ENCODE measurements around the gene ZNRD2.

The ZNRD2 gene

GRCh38 chr11:65581928-65582327, 11.7 kb downstream of the ZNRD2 start:
- no peak for TF ChIP-seq FOXP2 (optimal IDR thresholded peaks at IDR 0.05; ENCODE audit: control extremely low read depth, extremely low read length, insufficient read depth)
- TF ChIP-seq EZH2 (IDR thresholded peaks at IDR 0.05), result no peak
- TF ChIP-seq POLR2AphosphoS5 (IDR thresholded peaks at IDR 0.05; ENCODE audit: borderline replicate concordance, low read depth, low read length), result no peak
- Histone ChIP-seq H3K4me3 (no peak overlapping the region), H3K9me3 (ENCODE audit: low read depth, low read length) (no peaks in the 10 kb centered on the region), H3K36me3 (ENCODE audit: insufficient read depth, low read length) (no peaks in the 10 kb centered on the region), H3K27ac (no peak overlapping the region), H3K9ac (ENCODE audit: insufficient read length) (no peak overlapping the region)
- no peak for DNase-seq (ENCODE audit: low read depth, low spot score)

DNA sequence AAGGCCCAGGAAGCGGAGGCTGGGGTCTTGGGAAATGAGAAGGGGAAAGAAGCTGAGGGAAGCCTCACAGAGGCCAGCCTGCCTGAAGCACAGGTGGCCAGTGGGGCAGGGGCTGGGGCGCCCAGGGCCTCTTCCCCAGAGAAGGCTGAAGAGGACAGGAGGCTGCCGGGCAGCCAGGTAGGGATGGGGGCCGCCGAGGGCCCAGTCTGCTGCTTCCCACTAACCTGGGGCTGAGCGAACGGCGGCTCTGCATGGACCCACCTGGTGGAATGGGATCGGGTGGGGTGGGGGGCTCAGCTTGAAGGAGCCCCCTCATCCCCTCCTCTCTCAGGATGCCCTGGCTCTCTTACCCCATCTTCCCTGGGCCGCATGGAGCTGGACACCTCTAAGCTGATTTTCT, 13.3 kb downstream of the ZNRD2 start:
- no peak overlapping the region for H3K9ac ChIP-seq (ENCODE audit: insufficient read length)
- no peak for TF ChIP-seq EZH2 (IDR thresholded peaks at IDR 0.05)
- no peak for TF ChIP-seq POLR2AphosphoS5 (IDR thresholded peaks at IDR 0.05; ENCODE audit: borderline replicate concordance, low read depth, low read length)
- no peaks in the 10 kb centered on the region for H3K9me3 ChIP-seq (ENCODE audit: low read depth, low read length)
- H3K4me3 ChIP-seq, result no peak overlapping the region
- DNase-seq (ENCODE audit: low read depth, low spot score), result no peak
- no peak overlapping the region for H3K27ac ChIP-seq
- no peaks in the 10 kb centered on the region for H3K36me3 ChIP-seq (ENCODE audit: insufficient read depth, low read length)

- no peak for DNase-seq (ENCODE audit: low read depth, low spot score)
- H3K9me3 ChIP-seq (ENCODE audit: low read depth, low read length), result no peaks in the 10 kb centered on the region
- no peaks in the 10 kb centered on the region for H3K36me3 ChIP-seq (ENCODE audit: insufficient read depth, low read length)
- H3K9ac ChIP-seq (ENCODE audit: insufficient read length), result no peak overlapping the region
- no peak overlapping the region for H3K27ac ChIP-seq
- no peak for TF ChIP-seq FOXP2 (optimal IDR thresholded peaks at IDR 0.05; ENCODE audit: control extremely low read depth, extremely low read length, insufficient read depth)
- TF ChIP-seq POLR2AphosphoS5 (IDR thresholded peaks at IDR 0.05; ENCODE audit: borderline replicate concordance, low read depth, low read length), result no peak
- no peak for TF ChIP-seq EZH2 (IDR thresholded peaks at IDR 0.05)
- H3K4me3 ChIP-seq, result no peak overlapping the region
Observed at GRCh38 chr11:65584106-65584505, 13.8 kb downstream of the ZNRD2 start.

DNA sequence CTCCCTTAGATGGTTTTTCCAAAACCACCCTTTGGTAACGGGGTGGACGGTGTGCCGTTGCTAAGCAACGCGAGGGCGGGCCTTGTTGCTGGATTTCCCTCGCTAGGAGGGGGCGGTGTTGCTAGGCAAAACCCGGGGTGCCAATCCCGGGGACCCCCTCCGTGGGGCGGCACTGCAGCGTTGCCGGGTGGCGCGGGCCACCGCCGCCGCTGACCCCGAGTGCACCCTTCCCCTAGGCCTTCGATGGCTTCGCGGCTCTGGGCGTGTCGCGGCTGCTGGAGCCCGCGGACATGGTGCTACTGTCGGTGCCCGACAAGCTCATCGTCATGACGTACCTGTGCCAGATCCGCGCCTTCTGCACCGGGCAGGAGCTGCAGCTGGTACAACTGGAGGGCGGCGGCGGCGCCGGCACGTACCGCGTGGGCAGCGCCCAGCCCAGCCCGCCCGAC, 14.5 kb downstream of the ZNRD2 start:
- TF ChIP-seq FOXP2 (optimal IDR thresholded peaks at IDR 0.05; ENCODE audit: control extremely low read depth, extremely low read length, insufficient read depth) (no peak), POLR2AphosphoS5 (IDR thresholded peaks at IDR 0.05; ENCODE audit: borderline replicate concordance, low read depth, low read length) (no peak), EZH2 (IDR thresholded peaks at IDR 0.05) (no peak)
- H3K9ac ChIP-seq (ENCODE audit: insufficient read length), result no peak overlapping the region
- H3K4me3 ChIP-seq, result no peak overlapping the region
- no peak for DNase-seq (ENCODE audit: low read depth, low spot score)
- H3K9me3 ChIP-seq (ENCODE audit: low read depth, low read length), result no peaks in the 10 kb centered on the region
- no peaks in the 10 kb centered on the region for H3K36me3 ChIP-seq (ENCODE audit: insufficient read depth, low read length)
- no peak overlapping the region for H3K27ac ChIP-seq

- no peaks in the 10 kb centered on the region for H3K9me3 ChIP-seq (ENCODE audit: low read depth, low read length)
- no peak overlapping the region for H3K9ac ChIP-seq (ENCODE audit: insufficient read length)
- TF ChIP-seq POLR2AphosphoS5 (IDR thresholded peaks at IDR 0.05; ENCODE audit: borderline replicate concordance, low read depth, low read length) (no peak), FOXP2 (optimal IDR thresholded peaks at IDR 0.05; ENCODE audit: control extremely low read depth, extremely low read length, insufficient read depth) (no peak), EZH2 (IDR thresholded peaks at IDR 0.05) (no peak)
- DNase-seq (ENCODE audit: low read depth, low spot score), result no peak
- no peak overlapping the region for H3K4me3 ChIP-seq
- no peaks in the 10 kb centered on the region for H3K36me3 ChIP-seq (ENCODE audit: insufficient read depth, low read length)
- H3K27ac ChIP-seq, result no peak overlapping the region
Observed at GRCh38 chr11:65585396-65586246, 15.3 kb downstream of the ZNRD2 start.

DNA sequence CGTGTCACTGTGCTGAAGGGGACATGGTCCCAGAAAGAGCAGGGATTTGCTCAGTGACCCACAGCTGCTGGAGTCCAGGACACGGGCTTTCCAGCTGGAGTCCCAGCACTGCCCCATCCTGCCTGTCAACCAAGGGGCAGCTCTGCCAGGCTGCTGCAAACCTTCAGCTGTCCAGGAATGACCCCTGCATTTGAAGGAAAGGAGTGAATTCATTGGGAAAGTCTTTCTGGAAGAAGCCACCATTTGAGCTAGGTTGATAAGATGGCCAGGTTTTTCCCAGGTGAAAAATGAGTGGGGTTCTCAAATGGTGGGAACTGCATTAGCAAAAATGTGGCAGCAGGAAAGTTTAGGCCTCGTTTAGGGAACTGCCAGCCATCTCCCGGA, 16.0 kb downstream of the ZNRD2 start:
- H3K9ac ChIP-seq (ENCODE audit: insufficient read length), result no peak overlapping the region
- H3K4me3 ChIP-seq, result no peak overlapping the region
- H3K36me3 ChIP-seq (ENCODE audit: insufficient read depth, low read length), result no peaks in the 10 kb centered on the region
- TF ChIP-seq POLR2AphosphoS5 (IDR thresholded peaks at IDR 0.05; ENCODE audit: borderline replicate concordance, low read depth, low read length), result no peak
- TF ChIP-seq EZH2 (IDR thresholded peaks at IDR 0.05), result no peak
- no peak for TF ChIP-seq FOXP2 (optimal IDR thresholded peaks at IDR 0.05; ENCODE audit: control extremely low read depth, extremely low read length, insufficient read depth)
- H3K9me3 ChIP-seq (ENCODE audit: low read depth, low read length), result no peaks in the 10 kb centered on the region
- DNase-seq (ENCODE audit: low read depth, low spot score), result no peak
- H3K27ac ChIP-seq, result no peak overlapping the region

GRCh38 chr11:65586676-65587075, 16.4 kb downstream of the ZNRD2 start:
- TF ChIP-seq FOXP2 (optimal IDR thresholded peaks at IDR 0.05; ENCODE audit: control extremely low read depth, extremely low read length, insufficient read depth), result no peak
- no peak for TF ChIP-seq POLR2AphosphoS5 (IDR thresholded peaks at IDR 0.05; ENCODE audit: borderline replicate concordance, low read depth, low read length)
- TF ChIP-seq EZH2 (IDR thresholded peaks at IDR 0.05), result no peak
- no peak overlapping the region for H3K4me3 ChIP-seq
- no peak for DNase-seq (ENCODE audit: low read depth, low spot score)
- H3K36me3 ChIP-seq (ENCODE audit: insufficient read depth, low read length), result no peaks in the 10 kb centered on the region
- H3K9me3 ChIP-seq (ENCODE audit: low read depth, low read length), result no peaks in the 10 kb centered on the region
- no peak overlapping the region for H3K27ac ChIP-seq
- no peak overlapping the region for H3K9ac ChIP-seq (ENCODE audit: insufficient read length)

DNA sequence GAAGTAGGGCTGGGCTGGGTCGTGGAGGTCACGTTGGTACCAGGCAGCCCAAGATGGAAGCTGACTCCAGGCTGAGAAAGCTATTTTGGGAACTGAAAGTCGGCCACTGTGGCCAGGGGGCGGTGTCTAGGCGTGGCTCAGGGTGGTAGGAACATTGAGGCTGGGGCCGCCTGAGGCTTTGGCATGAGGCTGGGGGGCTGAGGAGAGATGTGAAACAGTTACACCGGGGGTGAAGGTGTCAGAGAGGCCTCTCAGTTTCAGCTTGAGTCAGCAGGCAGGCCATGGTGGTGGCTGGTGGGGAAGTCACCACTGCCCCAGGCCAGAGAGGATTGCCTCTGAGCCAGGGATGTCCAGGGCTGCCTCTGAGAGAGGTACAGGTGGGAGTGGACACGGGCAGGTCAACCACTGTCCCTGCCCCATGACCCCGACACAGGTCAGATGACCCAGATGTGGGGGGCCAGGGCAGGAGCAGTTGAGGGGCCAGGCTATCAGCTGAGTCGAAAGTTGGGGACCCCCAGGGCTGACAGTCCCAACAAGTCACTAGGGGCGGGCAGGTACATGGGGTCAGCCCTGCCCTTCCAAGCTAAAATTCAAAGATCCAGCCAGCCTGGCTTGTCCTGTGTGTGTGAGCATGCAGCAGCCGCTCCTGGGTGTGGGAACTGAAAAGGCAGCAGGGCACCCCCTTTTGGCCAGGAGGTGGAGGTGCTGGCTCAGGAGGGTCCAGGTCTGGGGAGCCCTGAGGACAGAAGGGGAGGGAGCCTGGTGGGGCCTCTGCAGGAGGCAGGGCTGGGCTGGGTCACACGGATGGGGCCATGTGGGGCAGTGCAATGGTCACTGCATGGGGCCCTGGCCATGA, 18.1 kb downstream of the ZNRD2 start:
- no peak overlapping the region for H3K27ac ChIP-seq
- H3K36me3 ChIP-seq (ENCODE audit: insufficient read depth, low read length), result no peaks in the 10 kb centered on the region
- H3K9ac ChIP-seq (ENCODE audit: insufficient read length), result no peak overlapping the region
- DNase-seq (ENCODE audit: low read depth, low spot score), result no peak
- no peak for TF ChIP-seq EZH2 (IDR thresholded peaks at IDR 0.05)
- TF ChIP-seq POLR2AphosphoS5 (IDR thresholded peaks at IDR 0.05; ENCODE audit: borderline replicate concordance, low read depth, low read length), result no peak
- no peak for TF ChIP-seq FOXP2 (optimal IDR thresholded peaks at IDR 0.05; ENCODE audit: control extremely low read depth, extremely low read length, insufficient read depth)
- H3K9me3 ChIP-seq (ENCODE audit: low read depth, low read length), result no peaks in the 10 kb centered on the region
- no peak overlapping the region for H3K4me3 ChIP-seq
